Hindlimb muscle (tissue), 1 donor: ENCODE measurements around the gene CD209. TPM values are rescaled to one million over a fixed set of nuclear protein-coding genes. Genes with fewer than 3 reads are reported as not detected.

Source experiments
- DNase-seq: peaks from one replicate; pipeline ENCODE4 v3.0.0-alpha.2; 2013
- polyA plus RNA-seq: library from polyadenylated mRNA; unstranded; fragments of 120-200 nt; gene quantifications from one replicate; pipeline ENCODE4 v1.2.1, GENCODE V29; 2013; ENCODE audit not compliant: insufficient read length

The CD209 gene
- polyA plus RNA-seq, 1 donor, result 2.4 TPM

GRCh38 chr19:7704280-7705060 is 42.9 kb downstream of the CD209 start:
- no peak for DNase-seq

GRCh38 chr19:7703332-7703731 is 44.0 kb downstream of the CD209 start:
- DNase-seq, result no peak

- no peak for DNase-seq
Measured at GRCh38 chr19:7701654-7702457, 45.5 kb downstream of the CD209 start, which contains the start of gene FCER2. TSS of gene FCER2 (minus strand) at chr19:7702131. CDS start at chr19:7699760, 2,371 bp downstream.

GRCh38 chr19:7701049-7701653 is 46.2 kb downstream of the CD209 start:
- DNase-seq, result no peak

- no peak for DNase-seq
Measured at GRCh38 chr19:7699417-7700401, 47.6 kb downstream of the CD209 start.

DNA sequence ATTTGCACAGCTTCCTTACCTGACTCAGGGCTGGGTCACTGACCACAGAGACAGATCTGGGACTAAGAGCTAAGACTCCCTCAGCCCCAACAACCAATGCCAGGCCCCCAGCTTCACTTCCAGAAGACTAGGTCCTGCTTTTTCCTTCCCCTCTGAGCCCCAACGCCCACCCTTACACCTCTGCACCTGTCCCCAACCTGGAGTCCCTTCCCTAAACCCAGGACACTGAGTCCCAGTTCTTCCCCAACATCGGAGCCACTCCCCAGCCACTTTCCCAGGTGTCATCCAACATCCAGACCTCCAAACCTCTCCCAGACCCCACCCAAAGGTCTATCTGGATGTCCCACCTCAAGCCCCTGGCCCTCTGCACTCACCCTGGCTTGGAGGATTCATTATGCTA is 48.3 kb downstream of the CD209 start:
- no peak for DNase-seq

DNA sequence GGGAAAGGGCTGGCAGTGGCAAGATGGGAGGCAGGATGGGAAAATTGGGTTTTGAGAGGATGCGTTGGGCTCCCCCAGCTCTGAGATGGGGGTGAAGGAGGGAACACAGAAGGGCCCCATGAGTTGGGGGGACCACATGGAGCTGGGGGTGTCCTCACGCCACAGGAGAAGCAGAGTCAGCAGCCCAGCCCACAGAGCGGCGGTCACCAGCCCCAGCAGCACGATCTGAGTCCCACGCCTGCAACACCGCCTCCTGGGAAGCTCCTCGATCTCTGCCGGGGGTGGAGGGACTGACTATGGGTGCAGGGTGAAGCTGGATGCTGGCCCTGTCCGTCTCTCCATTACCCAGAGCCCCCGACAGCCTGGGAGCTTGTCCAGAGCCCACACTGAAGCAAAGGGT is 48.8 kb downstream of the CD209 start:
- no peak for DNase-seq

DNA sequence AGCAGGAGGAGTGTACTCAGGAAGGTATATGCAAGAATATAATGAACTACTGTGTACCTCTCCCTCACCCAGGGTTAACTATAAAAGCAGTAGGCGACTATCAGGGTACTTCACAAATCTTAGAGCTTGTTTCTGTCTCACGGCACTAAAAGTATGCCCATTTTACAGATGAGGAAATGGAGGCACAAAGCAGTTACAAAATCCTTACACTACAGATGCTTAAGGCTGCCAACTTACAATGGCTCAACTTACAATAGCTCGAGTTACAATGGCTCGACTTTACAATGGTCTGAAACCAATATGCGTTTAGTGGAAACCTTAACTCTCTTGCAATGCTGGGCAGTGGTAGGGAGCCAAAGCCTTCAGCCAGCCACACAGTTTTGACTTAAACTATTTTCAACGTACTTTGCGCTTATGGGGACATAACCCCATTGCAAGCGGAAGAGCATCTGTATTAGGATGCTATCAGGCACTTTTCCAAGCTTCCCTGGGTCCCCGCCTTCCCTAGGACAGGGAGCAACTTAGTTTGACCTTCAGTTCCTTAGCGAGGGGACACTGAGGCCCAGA is 49.5 kb downstream of the CD209 start:
- DNase-seq, result no peak

DNA sequence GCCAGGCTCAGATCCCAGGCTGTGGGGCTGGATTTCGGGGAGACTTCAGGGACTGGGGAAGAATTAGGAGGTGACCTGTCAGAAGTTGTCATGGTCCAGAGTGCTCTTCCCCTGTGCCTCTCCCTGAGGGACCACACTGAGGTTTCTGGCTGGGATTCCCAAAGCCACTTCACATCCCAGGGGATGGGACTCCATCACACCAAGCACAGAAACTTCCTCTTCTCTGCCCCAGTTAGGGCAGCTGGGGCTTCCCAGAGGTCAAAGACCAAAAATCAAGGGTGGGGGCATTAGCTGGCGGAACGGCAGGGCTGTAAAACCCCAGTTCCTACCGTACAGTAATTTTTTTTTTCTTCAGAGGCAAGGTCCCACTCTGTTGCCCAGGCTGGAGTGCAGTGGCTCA is 52.8 kb downstream of the CD209 start:
- DNase-seq, result no peak

- no peak for DNase-seq
Measured at GRCh38 chr19:7692417-7693088, 54.8 kb downstream of the CD209 start.

- DNase-seq, result no peak
Measured at GRCh38 chr19:7691497-7691896, 55.8 kb downstream of the CD209 start.

- DNase-seq, result no peak
Measured at GRCh38 chr19:7690779-7691258, 56.5 kb downstream of the CD209 start.

Other genes with a start within 250 kb of the CD209 start
- 61.8 TPM for gene ZNF358, start 231.4 kb downstream of the CD209 start, polyA plus RNA-seq
- 16.4 TPM for gene MCOLN1, start 224.9 kb downstream of the CD209 start, polyA plus RNA-seq
- 34.7 TPM for gene PNPLA6, start 211.8 kb downstream of the CD209 start, polyA plus RNA-seq
- 0.45 TPM for gene CAMSAP3, start 151.7 kb downstream of the CD209 start, polyA plus RNA-seq
- 33.1 TPM for gene XAB2, start 118.0 kb downstream of the CD209 start, polyA plus RNA-seq
- 52.4 TPM for gene PET100, start 117.7 kb downstream of the CD209 start, polyA plus RNA-seq
- gene PCP2, start 113.8 kb downstream of the CD209 start, polyA plus RNA-seq, result not detected
- gene STXBP2, start 110.4 kb downstream of the CD209 start, polyA plus RNA-seq, result 6.7 TPM
- 1.3 TPM for gene RETN, start 78.5 kb downstream of the CD209 start, polyA plus RNA-seq
- 0.25 TPM for gene MCEMP1, start 70.4 kb downstream of the CD209 start, polyA plus RNA-seq
- 42.8 TPM for gene TRAPPC5, start 66.7 kb downstream of the CD209 start, polyA plus RNA-seq
- 0.65 TPM for gene FCER2, start 45.4 kb downstream of the CD209 start, polyA plus RNA-seq
- not detected for gene CLEC4G, start 15.4 kb downstream of the CD209 start, polyA plus RNA-seq
- gene CLEC4M, start 15.7 kb upstream of the CD209 start, polyA plus RNA-seq, result not detected
- gene EVI5L, start 82.7 kb upstream of the CD209 start, polyA plus RNA-seq, result 17.6 TPM
- gene PRR36, start 126.9 kb upstream of the CD209 start, polyA plus RNA-seq, result 0.48 TPM
- gene LRRC8E, start 141.0 kb upstream of the CD209 start, polyA plus RNA-seq, result not detected
- gene MAP2K7, start 156.3 kb upstream of the CD209 start, polyA plus RNA-seq, result 27.2 TPM
- gene TGFBR3L, start 167.3 kb upstream of the CD209 start, polyA plus RNA-seq, result 0.67 TPM
- 22.8 TPM for gene SNAPC2, start 172.8 kb upstream of the CD209 start, polyA plus RNA-seq
- gene CTXN1, start 178.6 kb upstream of the CD209 start, polyA plus RNA-seq, result 2.6 TPM
- gene TIMM44, start 196.1 kb upstream of the CD209 start, polyA plus RNA-seq, result 54.9 TPM